Activated naive CD4-positive, alpha-beta T cell treated with anti-CD3 and anti-CD28 coated beads, Interleukin-2, amount 50 U/mL, for 16 hours (primary cell): Measurements from ENCODE around the gene E4F1.
A peak's percentile ranks its signal among the peaks of the same experiment; 100 is the strongest.
"Not testable (repeated sequence)": the region's sequence is repeated elsewhere in the genome, so short reads cannot be mapped to it uniquely, and the experiment has no call there.

Source experiments
- DNase-seq: peaks from one replicate; pipeline ENCODE4 v3.0.0-alpha.2; 2020

Gene E4F1

GRCh38 chr16:2190659-2191445 lies 32.5 kb upstream of the E4F1 start:
- no peak for DNase-seq

GRCh38 chr16:2191446-2191706 lies 32.0 kb upstream of the E4F1 start:
- no peak for DNase-seq

- DNase-seq, result no peak
These were observed 29.1 kb upstream of the E4F1 start for GRCh38 chr16:2194166-2194834.

GRCh38 chr16:2194852-2195321 lies 28.5 kb upstream of the E4F1 start:
- DNase-seq, result peak; percentile 46

- DNase-seq, result no peak
These were observed 27.8 kb upstream of the E4F1 start for GRCh38 chr16:2195322-2196161.

GRCh38 chr16:2196162-2196980 lies 27.0 kb upstream of the E4F1 start, which contains the start of gene CASKIN1:
Gene CASKIN1 (minus strand): TSS chr16:2196605. CDS start chr16:2196432, 173 bp downstream.
- no peak for DNase-seq

- no peak for DNase-seq
These were observed 26.3 kb upstream of the E4F1 start for GRCh38 chr16:2196981-2197511.

GRCh38 chr16:2197765-2198164 lies 25.6 kb upstream of the E4F1 start:
- no peak for DNase-seq

- no peak for DNase-seq
These were observed 25.1 kb upstream of the E4F1 start for GRCh38 chr16:2198283-2198682.

- no peak for DNase-seq
These were observed 24.3 kb upstream of the E4F1 start for GRCh38 chr16:2199095-2199494.

- DNase-seq, result no peak
These were observed 23.7 kb upstream of the E4F1 start for GRCh38 chr16:2199621-2200139.

GRCh38 chr16:2200313-2200712 lies 23.1 kb upstream of the E4F1 start:
- DNase-seq, result no peak

GRCh38 chr16:2203119-2203688 lies 20.2 kb upstream of the E4F1 start:
- not testable (repeated sequence) for DNase-seq

- DNase-seq, result no peak
These were observed 18.8 kb upstream of the E4F1 start for GRCh38 chr16:2204416-2205103.

- DNase-seq, result peak; percentile 91
These were observed 18.1 kb upstream of the E4F1 start, which contains the start of gene MLST8 for GRCh38 chr16:2205104-2205966. Gene MLST8 (plus strand): TSS chr16:2205454. CDS start chr16:2206086, 632 bp downstream.

GRCh38 chr16:2205967-2206313 lies 17.5 kb upstream of the E4F1 start:
- DNase-seq, result no peak

- no peak for DNase-seq
These were observed 17.0 kb upstream of the E4F1 start for GRCh38 chr16:2206420-2206779.

GRCh38 chr16:2206780-2207433 lies 16.5 kb upstream of the E4F1 start:
- no peak for DNase-seq

GRCh38 chr16:2207872-2208271 lies 15.5 kb upstream of the E4F1 start:
- no peak for DNase-seq

GRCh38 chr16:2208308-2208707 lies 15.1 kb upstream of the E4F1 start:
- no peak for DNase-seq
